Lower leg skin (tissue), 4 donors: ENCODE measurements around the gene EID1. TPM values are rescaled to one million over a fixed set of nuclear protein-coding genes. Genes with fewer than 3 reads are reported as not detected.

Experiments
- DNase-seq, 2 donors: peaks; one replicate each; pipeline ENCODE4 v3.0.0-alpha.2; 2019; ENCODE audit warnings: low spot score in 2 of 2
- H3K4me3 ChIP-seq: fragments of 200-600 bp; sonication (generic); 2 replicates; pipeline ENCODE4 v1.5.1; 2017; ENCODE audit warnings: mild to moderate bottlenecking, low read depth; ENCODE audit not compliant: poor library complexity, severe bottlenecking
- CTCF ChIP-seq, 3 donors: fragments of 450-650 bp; IDR thresholded peaks; one replicate each; pipeline ENCODE4 v1.5.1; 2016; ENCODE audit warnings: antibody characterized with exemption in 3 of 3, mild to moderate bottlenecking in 3 of 3, moderate library complexity in 2 of 3
- POLR2A ChIP-seq, 2 donors: fragments of 450-650 bp; IDR thresholded peaks; one replicate each; pipeline ENCODE4 v1.6.1; 2016 to 2017; ENCODE audit warnings: antibody characterized with exemption in 2 of 2, mild to moderate bottlenecking in 1 of 2, moderate library complexity in 1 of 2
- WGBS, 2 donors: methylation state at CpG; one replicate each; pipeline ENCODE4 v1.1.5; 2018; 5-methylcytosine and 5-hydroxymethylcytosine counted together
- intact Hi-C: fragments of 100-400 bp; cut with DNase I; formaldehyde crosslinking; loops from one replicate; pipeline ENCODE4 v1.15.0; 2023; ENCODE audit warnings: low total_unique reads
- total RNA-seq, 4 donors: library from RNA; depleted of rRNA; stranded (reverse); fragments of >200 nt; gene quantifications; one replicate each; pipeline ENCODE4 v1.1.0, GENCODE V29; 2016

EID1 gene
- total RNA-seq, 4 donors from 2014 or later = 58.5 to 127 (median 78.4) TPM

- intact Hi-C loops = no loop called here
- TF ChIP-seq CTCF (IDR thresholded peaks at IDR 0.05) = no peak
- no peak for TF ChIP-seq POLR2A (IDR thresholded peaks at IDR 0.05)
- no peak for DNase-seq
- WGBS, 2 donors = 76 to 81% methylated on average over 10 of the region's 10 CpGs
- no peak overlapping the region for H3K4me3 ChIP-seq
Observed at GRCh38 chr15:48890375-48890972, 12.5 kb downstream of the EID1 start.

GRCh38 chr15:48891232-48891765 lies 13.4 kb downstream of the EID1 start:
- no peak for DNase-seq
- H3K4me3 ChIP-seq = no peak overlapping the region
- WGBS, 2 donors = 70 to 76% methylated on average over 6 of the region's 6 CpGs
- no peak for TF ChIP-seq POLR2A (IDR thresholded peaks at IDR 0.05)
- no peak for TF ChIP-seq CTCF (IDR thresholded peaks at IDR 0.05)
- intact Hi-C loops = no loop called here

- TF ChIP-seq POLR2A (IDR thresholded peaks at IDR 0.05) (no peak), CTCF (IDR thresholded peaks at IDR 0.05) (no peak)
Observed at GRCh38 chr15:48893311-48893710, 15.4 kb downstream of the EID1 start.

GRCh38 chr15:48896869-48897814 lies 19.2 kb downstream of the EID1 start:
- intact Hi-C loops = no loop called here
- no peak for DNase-seq
- H3K4me3 ChIP-seq = no peak overlapping the region
- TF ChIP-seq CTCF (IDR thresholded peaks at IDR 0.05) (no peak), POLR2A (IDR thresholded peaks at IDR 0.05) (no peak)
- 31 to 40% methylated on average over 13 of the region's 13 CpGs for WGBS, 2 donors

More at GRCh38 chr15:48893311-48893710, 15.4 kb downstream of the EID1 start:
- DNase-seq = no peak
- no peak overlapping the region for H3K4me3 ChIP-seq
- WGBS, 2 donors = 78 to 82% methylated on average over 3 of the region's 3 CpGs
- intact Hi-C loops = no loop called here

GRCh38 chr15:48898032-48898431 lies 20.1 kb downstream of the EID1 start:
- intact Hi-C loops = no loop called here
- no peak for DNase-seq

More at GRCh38 chr15:48898032-48898431, 20.1 kb downstream of the EID1 start:
- 59 to 63% methylated on average over 4 of the region's 4 CpGs for WGBS, 2 donors
- no peak for TF ChIP-seq CTCF (IDR thresholded peaks at IDR 0.05)
- TF ChIP-seq POLR2A (IDR thresholded peaks at IDR 0.05) = no peak
- no peak overlapping the region for H3K4me3 ChIP-seq
